Stimulated activated naive CD8-positive, alpha-beta T cell treated with anti-CD3 and anti-CD28 coated beads, Interleukin-15, amount 100 ng/mL, for 72 hours (primary cell): ENCODE results near the gene CARMIL3.

ENCODE experiments used
- ATAC-seq: fragments of 150-1000 bp; cut with Tn5 transposase; 2 replicates; pipeline ENCODE4 v1.10.0; 2021; ENCODE audit warnings: mild to moderate bottlenecking, moderate library complexity
- DNase-seq, 2 donors: peaks; one replicate each; pipeline ENCODE4 v3.0.0; 2021 to 2022
- H3K27ac Mint-ChIP-seq, 2 donors: one replicate each; pipeline ENCODE4 v1.8.0; 2022; ENCODE audit warnings: mild to moderate bottlenecking in 2 of 2, mixed read lengths in 2 of 2, moderate library complexity in 2 of 2
- H3K27me3 Mint-ChIP-seq: one replicate; pipeline ENCODE4 v1.8.0; 2022; ENCODE audit warnings: mixed read lengths
- H3K4me1 Mint-ChIP-seq: one replicate; pipeline ENCODE4 v1.8.0; 2022; ENCODE audit warnings: mild to moderate bottlenecking, mixed read lengths
- H3K4me3 Mint-ChIP-seq, 2 donors: one replicate each; pipeline ENCODE4 v1.8.0; 2022; ENCODE audit warnings: mild to moderate bottlenecking in 2 of 2, mixed read lengths in 2 of 2, moderate library complexity in 1 of 2
- H3K9me3 Mint-ChIP-seq, 2 donors: one replicate each; pipeline ENCODE4 v1.8.0; 2022; ENCODE audit warnings: mixed read lengths in 2 of 2

Gene CARMIL3

GRCh38 chr14:24054646-24055045 is 2.8 kb downstream of the CARMIL3 start:
- H3K4me1 Mint-ChIP-seq: peaks cover 28% of the 10 kb centered on the region
- H3K4me3 Mint-ChIP-seq: no peak overlapping the region
- no peaks in the 10 kb centered on the region for H3K9me3 Mint-ChIP-seq
- no peak overlapping the region for H3K27ac Mint-ChIP-seq
- DNase-seq (no peak), ATAC-seq (no peak)
- H3K27me3 Mint-ChIP-seq: peaks cover 46% of the 10 kb centered on the region

- H3K27me3 Mint-ChIP-seq: peaks cover 31% of the 10 kb centered on the region
- H3K4me1 Mint-ChIP-seq: peaks cover 23% of the 10 kb centered on the region
- H3K9me3 Mint-ChIP-seq: no peaks in the 10 kb centered on the region
- H3K4me3 Mint-ChIP-seq: no peak overlapping the region
- ATAC-seq: no peak
- no peak overlapping the region for H3K27ac Mint-ChIP-seq
- no peak for DNase-seq
Observed at GRCh38 chr14:24055971-24056799, 4.4 kb downstream of the CARMIL3 start.

GRCh38 chr14:24056800-24057184 is 5.0 kb downstream of the CARMIL3 start:
- Mint-ChIP-seq H3K9me3 (no peaks in the 10 kb centered on the region), H3K27ac (peak overlapping the region in 1 of 2 donors; percentile 47), H3K27me3 (peaks cover 31% of the 10 kb centered on the region), H3K4me3 (no peak overlapping the region), H3K4me1 (peaks cover 21% of the 10 kb centered on the region)
- DNase-seq: no peak
- ATAC-seq: no peak

- peak overlapping the region; percentile 23 to 47 for H3K27ac Mint-ChIP-seq
Observed at GRCh38 chr14:24057271-24057670, 5.5 kb downstream of the CARMIL3 start.

GRCh38 chr14:24057867-24058259 is 6.1 kb downstream of the CARMIL3 start:
- peaks cover 29% of the 10 kb centered on the region for H3K27me3 Mint-ChIP-seq
- H3K4me1 Mint-ChIP-seq: peaks cover 18% of the 10 kb centered on the region
- no peaks in the 10 kb centered on the region for H3K9me3 Mint-ChIP-seq
- H3K4me3 Mint-ChIP-seq: no peak overlapping the region
- ATAC-seq (no peak), DNase-seq (no peak)
- peak overlapping the region; percentile 94 to 95 for H3K27ac Mint-ChIP-seq

More at GRCh38 chr14:24057271-24057670, 5.5 kb downstream of the CARMIL3 start:
- Mint-ChIP-seq H3K27me3 (peaks cover 31% of the 10 kb centered on the region), H3K4me1 (peaks cover 21% of the 10 kb centered on the region), H3K9me3 (no peaks in the 10 kb centered on the region), H3K4me3 (no peak overlapping the region)
- DNase-seq (no peak), ATAC-seq (no peak)

GRCh38 chr14:24058260-24058950 is 6.6 kb downstream of the CARMIL3 start:
- Mint-ChIP-seq H3K4me1 (peaks cover 18% of the 10 kb centered on the region), H3K27ac (peak overlapping the region; percentile 94 to 95), H3K4me3 (no peak overlapping the region), H3K9me3 (no peaks in the 10 kb centered on the region), H3K27me3 (peaks cover 23% of the 10 kb centered on the region)
- ATAC-seq: peak; percentile 53
- peak; percentile 40 to 60 for DNase-seq

GRCh38 chr14:24058951-24059475 is 7.2 kb downstream of the CARMIL3 start:
- DNase-seq: no peak
- Mint-ChIP-seq H3K27ac (no peak overlapping the region), H3K9me3 (no peaks in the 10 kb centered on the region), H3K4me1 (peaks cover 12% of the 10 kb centered on the region), H3K27me3 (peaks cover 17% of the 10 kb centered on the region), H3K4me3 (no peak overlapping the region)
- no peak for ATAC-seq

GRCh38 chr14:24059841-24060388 is 8.1 kb downstream of the CARMIL3 start:
- no peak for DNase-seq
- Mint-ChIP-seq H3K27me3 (peaks cover 8% of the 10 kb centered on the region), H3K4me3 (no peak overlapping the region), H3K9me3 (no peaks in the 10 kb centered on the region), H3K4me1 (peaks cover 12% of the 10 kb centered on the region), H3K27ac (peak overlapping the region in 1 of 2 donors; percentile 69)
- no peak for ATAC-seq

- Mint-ChIP-seq H3K27ac (no peak overlapping the region), H3K9me3 (no peaks in the 10 kb centered on the region), H3K4me3 (no peak overlapping the region), H3K27me3 (peaks cover 3% of the 10 kb centered on the region), H3K4me1 (peaks cover 12% of the 10 kb centered on the region)
- ATAC-seq: no peak
- DNase-seq: no peak
Observed at GRCh38 chr14:24060443-24060842, 8.6 kb downstream of the CARMIL3 start.

- no peaks in the 10 kb centered on the region for H3K27me3 Mint-ChIP-seq
- no peak for ATAC-seq
- H3K4me1 Mint-ChIP-seq: peaks cover 12% of the 10 kb centered on the region
- DNase-seq: no peak
- no peak overlapping the region for H3K4me3 Mint-ChIP-seq
- no peak overlapping the region for H3K27ac Mint-ChIP-seq
- H3K9me3 Mint-ChIP-seq: no peaks in the 10 kb centered on the region
Observed at GRCh38 chr14:24060984-24061913, 9.4 kb downstream of the CARMIL3 start.

GRCh38 chr14:24062216-24062980 is 10.6 kb downstream of the CARMIL3 start:
- ATAC-seq: no peak
- Mint-ChIP-seq H3K9me3 (no peaks in the 10 kb centered on the region), H3K27me3 (no peaks in the 10 kb centered on the region), H3K4me1 (peaks cover 12% of the 10 kb centered on the region), H3K4me3 (no peak overlapping the region), H3K27ac (no peak overlapping the region)
- DNase-seq: no peak

- H3K4me3 Mint-ChIP-seq: no peak overlapping the region
- H3K4me1 Mint-ChIP-seq: peaks cover 8% of the 10 kb centered on the region
- ATAC-seq (no peak), DNase-seq (no peak)
- H3K27ac Mint-ChIP-seq: no peak overlapping the region
- H3K27me3 Mint-ChIP-seq: no peaks in the 10 kb centered on the region
- H3K9me3 Mint-ChIP-seq: no peaks in the 10 kb centered on the region
Observed at GRCh38 chr14:24063263-24063836, 11.5 kb downstream of the CARMIL3 start.

GRCh38 chr14:24064091-24064795 is 12.4 kb downstream of the CARMIL3 start:
- H3K27ac Mint-ChIP-seq: peak overlapping the region in 1 of 2 donors; percentile 22

GRCh38 chr14:24064856-24065255 is 13.0 kb downstream of the CARMIL3 start:
- H3K9me3 Mint-ChIP-seq: no peaks in the 10 kb centered on the region
- no peak overlapping the region for H3K4me3 Mint-ChIP-seq
- ATAC-seq: no peak
- H3K27me3 Mint-ChIP-seq: peaks cover 8% of the 10 kb centered on the region
- no peak for DNase-seq
- no peak overlapping the region for H3K27ac Mint-ChIP-seq
- peaks cover 7% of the 10 kb centered on the region for H3K4me1 Mint-ChIP-seq

More at GRCh38 chr14:24064091-24064795, 12.4 kb downstream of the CARMIL3 start:
- DNase-seq: no peak
- ATAC-seq: no peak
- H3K4me3 Mint-ChIP-seq: no peak overlapping the region
- peaks cover 7% of the 10 kb centered on the region for H3K4me1 Mint-ChIP-seq
- H3K27me3 Mint-ChIP-seq: peaks cover 3% of the 10 kb centered on the region
- H3K9me3 Mint-ChIP-seq: no peaks in the 10 kb centered on the region
